Activated CD8-positive, alpha-beta memory T cell treated with anti-CD3 and anti-CD28 coated beads, Interleukin-2, amount 50 U/mL, for 24 hours (primary cell): ENCODE results near the gene PEA15.

Experiments
- DNase-seq: peaks from one replicate; pipeline ENCODE4 v3.0.0-alpha.2; 2020; ENCODE audit errors: extremely low read depth

The PEA15 gene

DNA sequence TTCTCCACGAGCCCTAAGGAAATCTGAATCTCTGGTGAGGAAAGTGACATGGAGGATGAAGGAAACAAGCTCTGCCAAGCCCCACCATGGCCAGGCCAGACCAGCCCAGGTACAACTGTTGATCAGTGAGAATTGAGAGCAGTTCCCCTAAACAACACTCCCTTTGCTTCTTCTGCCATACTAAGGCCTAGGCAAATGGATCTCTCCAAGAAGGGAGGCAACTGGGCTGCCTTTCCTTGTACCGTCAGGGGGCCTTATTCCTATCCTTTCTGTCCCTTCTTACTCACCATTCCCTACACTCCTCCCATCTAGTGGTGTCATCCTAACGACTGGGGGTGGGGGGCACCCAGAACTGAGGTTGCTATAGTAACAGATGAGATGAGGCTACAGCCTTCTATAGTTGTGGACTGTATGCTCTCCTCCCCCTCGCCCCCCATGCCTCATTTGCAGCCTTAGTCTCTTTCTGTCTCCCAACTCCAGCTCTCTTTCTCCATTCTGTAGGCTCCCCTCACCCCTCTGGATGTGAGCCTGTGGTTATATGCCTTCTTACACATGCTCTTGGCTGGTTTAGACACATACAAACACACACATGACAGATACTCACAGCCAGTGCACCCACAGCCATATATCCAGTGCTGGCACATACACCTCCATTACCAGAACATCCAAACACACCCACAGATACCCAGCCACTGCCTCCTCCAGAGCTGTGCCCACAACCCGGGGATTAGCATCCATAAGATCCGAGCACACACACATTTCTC is 3.6 kb downstream of the PEA15 start:
- DNase-seq, result no peak

DNA sequence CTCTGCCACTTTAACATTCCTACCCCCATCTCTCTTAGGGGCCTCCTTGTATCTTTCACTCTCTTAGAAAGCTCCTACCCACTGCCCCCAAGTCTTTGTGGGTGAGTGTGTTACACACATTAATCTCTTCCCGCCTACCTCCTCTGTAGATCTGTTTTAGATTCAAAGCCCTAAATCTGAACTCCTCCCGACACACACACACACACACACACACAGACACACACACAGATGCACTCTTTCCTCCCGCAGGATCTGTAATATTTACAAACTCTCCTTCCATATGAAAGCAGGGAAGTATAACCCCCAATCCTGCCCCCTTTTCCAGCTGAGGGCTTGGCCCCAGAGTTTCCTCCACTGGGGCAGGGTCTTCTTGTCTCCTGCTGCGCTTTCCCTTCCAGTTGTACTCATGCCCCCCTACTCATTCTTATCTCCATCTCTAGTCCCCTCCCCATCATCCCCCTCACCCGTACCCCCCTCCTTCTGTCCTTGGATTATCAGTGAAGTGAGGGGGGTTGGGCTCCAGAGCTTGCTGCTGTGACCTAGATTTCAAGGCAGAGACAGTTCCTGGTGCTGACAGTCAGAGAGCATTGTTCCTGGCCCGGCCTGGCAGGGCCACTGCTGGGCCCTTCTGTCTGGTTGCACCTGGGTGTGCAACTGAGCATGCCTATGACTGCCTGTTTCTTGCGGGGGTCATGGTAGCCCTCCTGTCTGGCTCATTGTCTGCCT is 4.3 kb downstream of the PEA15 start:
- no peak for DNase-seq

DNA sequence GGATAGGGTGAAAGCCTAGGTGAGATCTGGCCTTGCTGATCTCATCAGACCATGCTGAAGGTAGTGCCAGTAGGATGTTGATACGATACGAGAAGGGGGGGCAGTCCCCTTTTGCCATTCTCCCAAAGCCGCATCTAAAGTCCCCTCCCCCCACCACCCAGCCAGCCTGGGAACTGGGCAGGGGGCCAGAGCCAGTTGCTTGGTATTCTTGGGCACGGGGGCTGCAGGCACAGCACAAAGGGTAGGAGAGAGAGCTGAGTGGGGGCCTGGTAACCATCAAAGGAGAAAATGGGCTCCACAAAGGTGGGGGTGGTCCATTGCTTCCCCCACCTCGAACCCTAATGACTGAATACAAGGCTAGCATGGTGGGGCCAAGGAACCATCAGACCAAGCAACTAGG is 5.4 kb downstream of the PEA15 start:
- no peak for DNase-seq

DNA sequence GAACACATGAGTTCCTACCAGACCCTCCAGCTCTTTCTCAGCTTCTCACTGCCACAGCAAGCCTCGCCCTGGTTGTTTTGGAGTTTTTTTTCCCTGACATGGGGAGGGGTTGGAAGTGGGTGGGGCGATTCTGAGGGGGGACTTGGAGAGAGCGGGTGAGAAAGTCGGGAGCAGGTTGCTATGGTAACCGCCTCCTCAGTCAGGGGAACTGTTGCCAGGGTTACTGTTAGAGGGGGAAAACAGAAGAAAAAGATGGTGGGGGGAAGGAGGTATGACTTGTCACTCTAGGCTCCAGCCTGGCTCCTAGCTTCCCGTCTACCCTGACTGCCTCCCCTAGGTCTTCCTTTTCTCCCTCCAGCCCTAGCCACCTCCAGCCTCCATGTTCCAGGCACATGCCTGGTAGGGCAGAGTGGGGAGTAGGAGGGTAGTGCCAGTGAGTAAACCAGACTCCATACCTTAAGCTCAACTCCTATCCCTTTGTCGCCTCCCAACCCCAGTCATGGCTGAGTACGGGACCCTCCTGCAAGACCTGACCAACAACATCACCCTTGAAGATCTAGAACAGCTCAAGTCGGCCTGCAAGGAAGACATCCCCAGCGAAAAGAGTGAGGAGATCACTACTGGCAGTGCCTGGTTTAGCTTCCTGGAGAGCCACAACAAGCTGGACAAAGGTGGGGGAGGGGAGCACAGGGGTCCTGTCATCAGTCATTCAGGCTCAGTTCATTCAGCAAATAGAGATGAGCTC is 6.0 kb downstream of the PEA15 start:
- DNase-seq, result no peak

DNA sequence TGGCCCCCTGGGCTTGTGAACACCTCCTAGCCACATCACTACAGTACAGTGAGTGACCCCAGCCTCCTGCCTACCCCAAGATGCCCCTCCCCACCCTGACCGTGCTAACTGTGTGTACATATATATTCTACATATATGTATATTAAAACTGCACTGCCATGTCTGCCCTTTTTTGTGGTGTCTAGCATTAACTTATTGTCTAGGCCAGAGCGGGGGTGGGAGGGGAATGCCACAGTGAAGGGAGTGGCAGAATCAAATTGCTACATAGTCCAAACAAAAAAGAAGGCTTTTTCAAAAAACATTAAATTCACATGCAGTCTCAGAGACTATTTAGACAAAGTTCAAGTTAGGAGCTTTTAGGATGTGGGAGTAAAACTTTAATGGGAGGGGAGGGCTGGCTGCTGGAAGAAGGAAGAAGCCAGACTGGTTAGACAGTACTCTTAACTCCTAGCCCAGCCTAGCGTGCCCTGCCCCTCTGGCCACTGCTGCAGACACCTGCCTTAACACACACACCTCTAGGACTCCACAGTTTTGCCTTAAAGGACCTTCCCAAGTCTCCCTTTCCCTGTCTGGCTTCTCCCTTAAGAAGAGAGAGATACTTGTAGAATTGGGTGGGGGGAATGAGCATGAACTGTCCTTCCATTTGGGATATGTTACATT is 9.4 kb downstream of the PEA15 start:
- DNase-seq, result no peak

DNA sequence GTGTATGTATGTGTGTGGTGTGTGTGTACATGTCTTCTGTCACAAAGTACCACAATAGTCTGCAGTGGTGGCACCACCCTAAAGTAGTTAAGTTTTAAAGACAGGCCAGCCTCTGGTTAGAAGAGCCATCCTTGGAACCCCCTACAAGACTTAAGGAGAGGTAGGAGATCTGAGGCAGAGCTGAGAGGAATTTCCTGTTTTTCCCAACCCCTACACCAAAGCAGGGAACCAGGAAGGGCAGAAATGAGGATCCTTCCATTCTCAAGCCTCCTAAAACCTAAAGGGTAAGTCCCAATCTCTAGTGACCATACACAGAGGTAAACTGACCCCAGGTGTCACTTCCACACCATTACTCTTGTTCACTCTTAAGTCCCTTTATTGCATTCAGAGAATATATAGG is 11.1 kb downstream of the PEA15 start:
- DNase-seq, result no peak

DNA sequence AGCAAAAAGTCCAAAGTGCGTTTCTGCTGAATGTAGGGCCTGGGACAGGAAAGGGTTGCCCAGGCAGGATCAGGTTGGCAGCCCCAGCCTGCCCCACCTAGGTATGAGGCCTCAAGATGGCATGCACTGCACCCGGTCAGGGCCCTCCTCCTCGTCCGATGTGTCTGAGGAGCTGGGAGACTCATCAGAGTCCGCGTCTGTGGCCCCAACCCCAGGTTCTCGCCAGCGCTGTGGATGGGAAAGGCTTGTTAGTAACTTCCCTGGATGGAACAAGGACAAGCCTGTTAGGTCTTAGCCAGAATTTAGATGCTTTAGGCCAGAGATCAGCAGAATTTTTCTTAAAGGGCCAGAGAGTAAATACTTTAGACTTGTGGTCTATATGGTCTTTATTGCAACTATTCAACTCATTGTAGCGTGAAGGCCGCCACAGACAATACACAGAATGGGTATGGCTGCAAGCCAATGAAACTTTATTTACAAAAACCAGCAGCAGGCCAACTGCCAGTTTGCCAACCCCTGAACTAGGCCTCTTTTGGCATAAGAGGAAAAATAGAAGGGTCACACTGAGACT is 12.4 kb downstream of the PEA15 start:
- no peak for DNase-seq

DNA sequence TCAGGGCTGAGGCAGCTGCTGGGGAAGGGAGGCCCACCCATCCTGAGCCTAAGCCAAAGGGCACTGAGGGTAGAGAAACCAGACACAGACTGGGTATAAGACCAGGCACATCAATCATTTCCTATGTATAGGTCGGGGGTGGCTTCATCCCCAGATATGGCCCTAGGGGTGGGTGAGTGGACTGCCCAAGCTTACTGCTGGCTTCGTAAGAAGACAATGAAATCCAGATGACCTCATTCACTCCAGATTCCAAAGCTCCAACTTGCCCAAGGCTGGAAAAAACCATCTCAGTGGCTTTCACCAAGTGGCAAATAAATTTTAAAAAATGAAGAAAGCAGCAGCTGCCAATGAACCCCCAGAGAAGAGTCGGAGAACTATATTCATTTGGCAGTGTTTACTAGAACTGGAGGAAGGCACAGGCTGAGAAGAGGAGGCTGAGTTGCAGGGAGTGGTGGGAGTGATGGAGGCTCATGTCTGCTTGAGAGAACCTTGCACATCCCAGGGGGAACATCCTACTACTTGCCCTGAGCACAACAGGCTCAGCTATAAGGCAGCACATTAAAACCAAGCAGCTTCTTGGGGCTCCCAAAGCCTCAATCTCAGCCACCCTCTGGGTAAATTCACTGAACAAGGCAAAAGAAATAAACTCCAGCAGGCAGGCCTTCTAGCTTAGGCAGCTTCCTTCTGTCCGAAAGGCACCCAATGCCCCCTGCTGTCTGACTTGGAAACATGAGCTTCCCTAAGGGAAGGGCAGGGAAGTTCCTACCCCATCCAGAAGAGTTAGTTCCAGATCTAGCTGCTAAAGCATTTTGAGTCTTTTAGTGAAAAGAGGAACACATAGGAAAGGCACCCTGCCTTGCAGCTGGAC is 14.1 kb downstream of the PEA15 start:
- DNase-seq, result no peak

DNA sequence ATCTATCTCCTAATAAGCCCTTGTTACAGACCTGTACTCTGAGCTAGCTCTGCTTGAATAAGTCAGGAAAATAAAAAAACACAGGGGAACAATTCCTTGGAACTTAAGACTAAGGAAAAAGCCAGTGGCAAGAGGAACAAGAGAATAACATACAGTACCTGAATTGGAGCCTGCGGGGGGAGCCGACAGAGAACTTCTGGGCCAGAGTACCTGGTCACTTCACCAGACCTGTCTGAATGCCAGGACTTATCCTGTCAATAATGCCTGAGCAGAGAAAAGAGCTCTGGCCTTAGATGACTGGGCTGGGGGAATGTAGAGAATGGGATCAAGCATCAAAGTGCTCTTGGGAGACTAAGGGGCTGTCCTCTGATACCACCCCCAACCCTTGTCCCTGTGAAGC is 15.1 kb downstream of the PEA15 start:
- DNase-seq, result no peak

DNA sequence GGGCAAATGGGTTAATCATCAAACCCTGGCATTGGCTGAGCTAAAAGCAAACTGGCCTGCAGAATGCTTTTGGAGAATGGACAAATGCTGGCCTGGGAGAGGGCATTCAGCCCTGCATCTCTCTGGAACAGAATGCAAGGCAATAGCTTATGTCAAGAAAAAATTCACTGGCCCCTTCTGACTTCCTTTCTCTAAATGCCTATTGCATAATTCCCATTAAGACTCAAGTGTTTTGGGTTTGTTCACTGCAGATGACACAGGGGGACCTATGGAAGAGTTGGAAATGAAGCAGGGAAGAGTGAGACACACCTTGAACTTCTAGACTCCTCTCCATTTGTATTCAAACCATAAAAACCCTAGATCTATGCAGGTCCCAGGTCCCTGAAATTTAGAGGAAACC is 15.9 kb downstream of the PEA15 start:
- DNase-seq, result no peak

DNA sequence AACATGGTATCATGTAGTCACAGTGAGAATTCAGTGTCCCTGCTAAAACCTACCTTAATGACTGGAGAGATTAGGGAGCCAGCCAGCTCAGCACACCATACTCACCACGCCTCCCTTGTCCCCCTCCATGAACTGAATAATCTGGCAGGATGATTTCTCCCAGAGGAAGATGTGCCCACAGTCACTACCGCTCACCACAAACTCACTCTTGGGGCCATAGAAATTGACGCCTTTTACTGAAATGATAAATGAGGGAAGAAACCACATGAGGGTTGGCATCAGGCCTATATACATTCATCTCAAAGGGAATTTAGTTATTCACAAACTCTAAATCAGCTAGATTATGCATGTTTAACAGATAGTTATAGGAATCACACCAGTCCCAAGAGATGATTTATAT is 17.4 kb downstream of the PEA15 start:
- no peak for DNase-seq

DNA sequence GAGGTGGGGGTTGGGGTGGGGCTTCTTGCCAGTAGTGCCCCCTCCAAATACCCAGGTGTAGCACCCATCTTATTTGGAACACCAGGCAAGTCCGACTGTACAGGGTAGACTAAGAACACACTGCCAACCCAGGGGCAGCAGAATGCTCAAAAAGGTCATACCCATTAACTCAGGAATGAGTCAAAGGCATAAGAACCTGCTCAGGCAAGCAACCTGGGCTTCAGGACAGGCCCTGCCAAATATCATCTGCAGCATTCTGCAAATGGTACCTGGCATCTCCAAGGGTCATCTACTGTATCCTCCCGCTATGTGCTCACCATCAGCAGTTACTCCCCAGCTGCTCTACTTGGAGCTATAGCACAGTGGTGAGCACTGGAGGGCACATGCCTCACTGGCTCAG is 19.4 kb downstream of the PEA15 start:
- DNase-seq, result no peak

DNA sequence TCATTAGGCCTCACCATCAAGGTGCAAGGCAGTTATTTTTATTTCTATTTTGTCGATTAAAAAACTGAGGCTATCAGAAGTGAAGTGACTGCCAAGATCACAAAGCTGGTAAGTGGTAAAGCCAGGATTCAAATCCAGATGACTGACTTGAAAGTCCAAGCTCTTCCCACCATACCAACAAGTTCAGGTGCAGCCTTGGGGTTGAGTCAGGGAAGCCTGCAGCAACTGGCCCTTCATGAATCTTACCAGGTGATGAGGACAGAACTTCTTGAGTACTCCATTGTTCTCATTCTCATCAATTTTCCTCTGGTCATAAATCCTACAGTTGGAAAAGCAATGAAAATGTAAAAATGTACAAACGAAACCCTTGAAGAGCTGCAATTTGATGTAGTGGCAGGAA is 20.2 kb downstream of the PEA15 start:
- no peak for DNase-seq

DNA sequence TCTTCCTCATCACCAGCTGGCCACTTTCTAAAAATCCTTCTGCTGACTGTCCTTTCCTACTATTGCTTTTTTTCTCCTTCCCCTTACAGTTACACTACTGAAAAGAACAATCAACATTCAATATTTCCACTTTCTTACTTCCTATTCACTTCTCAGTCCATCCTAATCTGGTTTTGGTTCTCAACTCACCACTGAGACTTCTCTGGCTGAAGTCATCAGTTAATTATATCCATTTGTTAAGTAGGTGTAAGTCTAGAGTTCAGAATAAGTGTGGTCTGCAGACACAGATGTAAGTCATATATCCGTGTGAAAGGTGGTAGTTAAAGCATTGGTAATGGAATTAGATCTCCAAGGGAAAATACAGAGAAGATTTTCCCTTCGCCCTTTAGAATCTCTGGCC is 21.4 kb downstream of the PEA15 start:
- DNase-seq, result no peak

DNA sequence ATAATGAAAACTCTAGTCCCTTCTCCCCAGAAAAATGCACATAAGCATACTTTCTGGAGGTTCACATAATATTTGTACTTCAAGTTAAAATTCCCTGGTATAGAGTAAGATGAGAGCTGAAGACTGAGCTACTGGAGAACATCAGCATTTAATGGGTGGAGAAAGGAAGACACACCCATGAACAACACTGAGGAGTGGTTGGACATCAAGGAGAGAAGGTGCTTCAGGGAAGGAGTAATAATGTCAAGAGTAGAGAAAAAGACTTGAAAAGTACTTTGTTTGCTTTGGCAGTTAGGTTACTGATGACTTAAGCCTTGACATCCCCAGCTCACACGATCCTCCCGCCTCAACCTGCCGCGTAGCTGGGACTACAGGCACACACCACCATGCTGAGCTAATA is 21.9 kb downstream of the PEA15 start:
- no peak for DNase-seq

DNA sequence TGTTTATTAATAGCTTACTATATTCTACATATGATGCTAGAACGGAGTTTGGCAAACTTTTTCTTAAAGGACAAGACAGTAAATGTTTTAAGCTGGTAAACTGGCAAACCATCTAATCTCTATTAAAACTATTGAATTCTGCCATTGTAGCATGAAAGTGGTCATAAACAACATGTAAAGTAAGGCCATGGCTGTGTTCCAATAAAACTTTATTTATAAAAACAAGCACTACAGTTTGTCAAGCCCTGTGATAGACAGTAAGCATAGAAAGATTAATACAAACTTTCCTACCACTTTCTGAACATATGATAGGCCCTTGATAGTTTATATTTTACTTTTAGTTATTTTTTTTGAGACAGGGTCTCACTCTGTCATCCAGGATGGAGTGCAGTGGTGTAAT is 22.4 kb downstream of the PEA15 start:
- DNase-seq, result no peak

DNA sequence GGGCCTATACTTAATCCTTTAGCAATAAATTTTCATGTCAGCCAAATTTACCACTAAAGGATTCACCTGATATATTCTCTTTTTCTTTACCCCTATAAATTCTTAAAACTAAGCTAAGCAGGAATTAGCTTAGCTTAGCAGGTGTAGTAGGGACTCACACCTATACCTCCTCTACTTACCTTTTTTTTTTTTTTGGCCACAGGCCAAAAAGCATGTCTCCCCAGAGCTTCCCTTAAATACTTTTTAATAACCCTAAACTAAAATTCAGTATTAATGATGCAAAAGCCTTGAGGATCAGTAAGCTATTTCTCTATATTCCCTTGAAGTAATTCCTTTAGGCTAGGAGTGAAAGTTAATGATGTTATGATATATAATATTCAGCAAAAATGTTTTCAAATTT is 23.2 kb downstream of the PEA15 start:
- no peak for DNase-seq

DNA sequence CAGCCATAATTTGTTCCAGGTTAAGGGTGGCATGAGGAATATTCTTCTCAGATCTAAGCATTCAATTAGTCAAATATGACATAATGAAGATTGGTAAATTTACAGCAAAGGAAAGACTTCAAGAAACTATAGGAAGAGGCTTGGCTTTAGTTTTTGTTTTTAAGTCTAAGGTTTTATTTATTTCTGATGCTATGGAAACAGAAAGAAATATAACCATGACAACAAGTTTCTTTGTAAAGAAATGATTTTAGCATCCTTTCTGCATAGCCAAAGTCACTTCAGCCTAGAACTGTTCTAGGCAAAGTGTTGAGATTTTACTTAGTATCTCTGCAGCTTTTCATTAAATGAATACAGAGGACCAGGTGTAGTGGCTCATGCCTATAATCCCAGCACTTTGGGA is 27.7 kb downstream of the PEA15 start:
- DNase-seq, result no peak

DNA sequence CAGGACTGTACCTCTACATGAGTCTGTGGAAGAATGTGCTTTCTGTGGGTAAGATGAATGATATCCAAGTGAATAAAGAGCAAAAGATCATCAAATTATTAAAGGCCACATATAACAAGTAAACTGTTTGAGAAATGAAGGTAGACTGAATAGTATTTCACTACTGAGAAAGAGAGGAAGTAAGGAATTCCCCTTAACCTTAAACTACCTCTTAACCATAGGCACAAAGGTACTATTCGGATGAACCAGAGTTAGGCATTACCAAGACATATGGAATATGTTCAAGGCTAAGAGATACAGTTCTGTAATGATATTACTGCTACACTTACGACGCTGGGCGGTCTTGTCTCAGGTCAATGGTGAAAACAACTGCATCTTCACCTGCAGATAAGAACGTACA is 31.6 kb downstream of the PEA15 start:
- no peak for DNase-seq

DNA sequence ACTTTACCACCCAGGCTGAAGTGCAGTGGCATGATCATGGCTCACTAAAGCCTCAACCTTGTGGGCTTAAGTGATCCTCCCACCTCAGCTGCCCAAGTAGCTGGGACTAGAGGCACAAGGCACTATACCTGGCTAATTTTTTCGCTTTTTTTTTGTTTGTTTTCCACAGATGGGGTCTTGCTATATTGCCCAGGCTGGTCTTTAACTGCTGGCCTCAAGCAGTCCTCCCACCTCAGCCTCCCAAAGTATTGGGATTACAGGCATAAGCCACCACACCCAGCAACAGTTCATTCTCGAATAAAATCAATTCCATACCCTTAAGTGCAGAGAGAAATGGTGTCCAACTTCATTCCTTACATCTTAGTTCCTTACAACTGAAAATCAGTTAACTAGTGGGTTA is 32.4 kb downstream of the PEA15 start:
- no peak for DNase-seq

DNA sequence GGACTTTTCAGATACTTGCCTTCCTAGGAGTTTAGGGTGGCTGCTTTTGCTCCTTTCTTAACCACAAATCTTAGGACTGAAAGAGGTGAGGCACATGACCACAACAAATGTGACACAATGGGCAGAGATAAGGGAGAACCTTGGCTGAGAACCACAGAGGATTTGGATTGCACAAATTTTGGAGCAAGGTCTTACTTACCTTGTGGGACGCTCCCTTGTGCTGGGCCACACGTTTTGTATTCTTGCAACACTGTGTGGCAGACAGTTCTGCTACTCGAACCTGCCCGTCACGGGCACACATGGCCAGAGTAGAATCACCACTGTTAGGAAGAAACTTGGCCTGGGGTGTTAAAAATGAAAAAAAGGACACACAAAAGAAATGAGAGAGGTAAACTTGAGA is 33.2 kb downstream of the PEA15 start:
- no peak for DNase-seq
